Measurements from ENCODE around the gene TSPOAP1. TPM values are rescaled to one million over a fixed set of nuclear protein-coding genes. Genes with fewer than 3 reads are reported as not detected.

Gene TSPOAP1
- total RNA-seq, 1 experiment from 2014 or later, result 10.9 TPM

DNA sequence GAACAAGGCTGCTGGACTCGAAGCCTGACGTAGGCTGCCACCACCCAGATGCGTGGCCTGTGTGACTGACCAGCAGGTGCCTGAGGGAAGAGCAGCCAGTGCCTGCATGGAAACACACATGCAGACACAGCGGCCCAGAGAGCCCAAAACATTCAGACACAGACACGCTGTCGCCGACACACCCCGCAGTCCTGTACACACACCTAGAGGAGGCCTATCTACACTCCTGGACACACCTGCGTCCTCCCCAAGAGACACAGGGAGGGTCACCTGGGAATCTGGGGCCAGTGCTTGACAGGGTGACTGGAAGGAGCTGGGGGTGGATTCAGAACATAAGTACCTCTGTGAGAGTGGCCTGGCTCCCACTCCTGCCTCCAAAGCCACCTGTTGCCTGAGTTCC lies 6.1 kb upstream of the TSPOAP1 start:
- no peak overlapping the region for H3K27ac Mint-ChIP-seq
- CTCF ChIA-PET, result interaction anchor here (0.9 to 1.1 kb wide), 2 partner anchors 9 to 27 kb away, joined by 3 read pairs; no protein-coding TSS in a partner anchor
- POLR2A ChIA-PET, result no interaction called here
- no peaks in the 10 kb centered on the region for H3K9me3 Mint-ChIP-seq
- no peak for ATAC-seq
- peak; percentile 4 for DNase-seq (ENCODE audit: low spot score)
- H3K4me1 Mint-ChIP-seq, result peaks cover 65% of the 10 kb centered on the region
- no peaks in the 10 kb centered on the region for H3K27me3 Mint-ChIP-seq (ENCODE audit: low read depth)
- H3K36me3 Mint-ChIP-seq, result no peaks in the 10 kb centered on the region
- no peak for TF ChIP-seq PRRX2 (CRISPR knock-in tag; IDR thresholded peaks at IDR 0.05)
- TF ChIP-seq, protein P1, sequence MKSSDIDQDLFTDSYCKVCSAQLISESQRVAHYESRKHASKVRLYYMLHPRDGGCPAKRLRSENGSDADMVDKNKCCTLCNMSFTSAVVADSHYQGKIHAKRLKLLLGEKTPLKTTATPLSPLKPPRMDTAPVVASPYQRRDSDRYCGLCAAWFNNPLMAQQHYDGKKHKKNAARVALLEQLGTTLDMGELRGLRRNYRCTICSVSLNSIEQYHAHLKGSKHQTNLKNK (CRISPR knock-in tag; IDR thresholded peaks at IDR 0.05), result no peak
- no peak for TF ChIP-seq NR2C2 (CRISPR knock-in tag; IDR thresholded peaks at IDR 0.05)
- TF ChIP-seq, protein P2, sequence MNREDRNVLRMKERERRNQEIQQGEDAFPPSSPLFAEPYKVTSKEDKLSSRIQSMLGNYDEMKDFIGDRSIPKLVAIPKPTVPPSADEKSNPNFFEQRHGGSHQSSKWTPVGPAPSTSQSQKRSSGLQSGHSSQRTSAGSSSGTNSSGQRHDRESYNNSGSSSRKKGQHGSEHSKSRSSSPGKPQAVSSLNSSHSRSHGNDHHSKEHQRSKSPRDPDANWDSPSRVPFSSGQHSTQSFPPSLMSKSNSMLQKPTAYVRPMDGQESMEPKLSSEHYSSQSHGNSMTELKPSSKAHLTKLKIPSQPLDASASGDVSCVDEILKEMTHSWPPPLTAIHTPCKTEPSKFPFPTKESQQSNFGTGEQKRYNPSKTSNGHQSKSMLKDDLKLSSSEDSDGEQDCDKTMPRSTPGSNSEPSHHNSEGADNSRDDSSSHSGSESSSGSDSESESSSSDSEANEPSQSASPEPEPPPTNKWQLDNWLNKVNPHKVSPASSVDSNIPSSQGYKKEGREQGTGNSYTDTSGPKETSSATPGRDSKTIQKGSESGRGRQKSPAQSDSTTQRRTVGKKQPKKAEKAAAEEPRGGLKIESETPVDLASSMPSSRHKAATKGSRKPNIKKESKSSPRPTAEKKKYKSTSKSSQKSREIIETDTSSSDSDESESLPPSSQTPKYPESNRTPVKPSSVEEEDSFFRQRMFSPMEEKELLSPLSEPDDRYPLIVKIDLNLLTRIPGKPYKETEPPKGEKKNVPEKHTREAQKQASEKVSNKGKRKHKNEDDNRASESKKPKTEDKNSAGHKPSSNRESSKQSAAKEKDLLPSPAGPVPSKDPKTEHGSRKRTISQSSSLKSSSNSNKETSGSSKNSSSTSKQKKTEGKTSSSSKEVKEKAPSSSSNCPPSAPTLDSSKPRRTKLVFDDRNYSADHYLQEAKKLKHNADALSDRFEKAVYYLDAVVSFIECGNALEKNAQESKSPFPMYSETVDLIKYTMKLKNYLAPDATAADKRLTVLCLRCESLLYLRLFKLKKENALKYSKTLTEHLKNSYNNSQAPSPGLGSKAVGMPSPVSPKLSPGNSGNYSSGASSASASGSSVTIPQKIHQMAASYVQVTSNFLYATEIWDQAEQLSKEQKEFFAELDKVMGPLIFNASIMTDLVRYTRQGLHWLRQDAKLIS (CRISPR knock-in tag; IDR thresholded peaks at IDR 0.05; ENCODE audit: borderline replicate concordance), result no peak
- TF ChIP-seq, protein P3, sequence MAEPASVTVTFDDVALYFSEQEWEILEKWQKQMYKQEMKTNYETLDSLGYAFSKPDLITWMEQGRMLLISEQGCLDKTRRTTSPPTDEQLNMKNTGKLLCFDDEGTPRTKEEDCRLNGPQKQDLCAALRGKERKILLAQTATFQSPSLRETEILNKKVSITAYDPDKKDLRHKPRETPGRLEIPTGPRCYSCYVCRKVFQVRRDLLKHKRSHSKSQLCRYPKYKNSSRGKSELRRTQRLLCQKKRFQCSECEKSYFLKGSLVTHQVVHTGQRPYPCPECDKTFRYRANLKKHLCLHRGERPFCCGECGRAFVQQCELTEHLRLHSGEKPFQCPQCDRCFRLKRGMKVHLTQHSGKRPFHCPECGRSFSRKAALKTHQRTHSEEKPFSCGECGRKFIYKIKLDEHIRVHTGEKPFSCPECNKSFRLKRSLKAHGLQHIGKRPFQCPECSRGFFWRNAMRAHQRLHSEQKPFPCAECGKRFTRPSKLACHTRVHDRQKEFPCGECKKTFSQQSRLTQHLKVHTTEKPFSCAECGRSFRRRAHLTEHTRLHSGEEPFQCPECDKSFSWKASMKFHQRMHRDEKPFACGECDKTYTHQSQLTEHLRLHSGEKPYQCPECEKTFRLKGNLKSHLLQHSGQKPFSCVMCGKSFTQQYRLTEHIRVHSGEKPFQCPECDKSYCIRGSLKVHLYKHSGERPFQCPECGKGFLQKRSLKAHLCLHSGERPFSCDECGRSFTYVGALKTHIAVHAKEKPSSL (CRISPR knock-in tag; conservative IDR thresholded peaks at IDR 0.05), result no peak
- no peak for TF ChIP-seq TP53 (CRISPR knock-in tag; IDR thresholded peaks at IDR 0.05)
- TF ChIP-seq, protein P4, sequence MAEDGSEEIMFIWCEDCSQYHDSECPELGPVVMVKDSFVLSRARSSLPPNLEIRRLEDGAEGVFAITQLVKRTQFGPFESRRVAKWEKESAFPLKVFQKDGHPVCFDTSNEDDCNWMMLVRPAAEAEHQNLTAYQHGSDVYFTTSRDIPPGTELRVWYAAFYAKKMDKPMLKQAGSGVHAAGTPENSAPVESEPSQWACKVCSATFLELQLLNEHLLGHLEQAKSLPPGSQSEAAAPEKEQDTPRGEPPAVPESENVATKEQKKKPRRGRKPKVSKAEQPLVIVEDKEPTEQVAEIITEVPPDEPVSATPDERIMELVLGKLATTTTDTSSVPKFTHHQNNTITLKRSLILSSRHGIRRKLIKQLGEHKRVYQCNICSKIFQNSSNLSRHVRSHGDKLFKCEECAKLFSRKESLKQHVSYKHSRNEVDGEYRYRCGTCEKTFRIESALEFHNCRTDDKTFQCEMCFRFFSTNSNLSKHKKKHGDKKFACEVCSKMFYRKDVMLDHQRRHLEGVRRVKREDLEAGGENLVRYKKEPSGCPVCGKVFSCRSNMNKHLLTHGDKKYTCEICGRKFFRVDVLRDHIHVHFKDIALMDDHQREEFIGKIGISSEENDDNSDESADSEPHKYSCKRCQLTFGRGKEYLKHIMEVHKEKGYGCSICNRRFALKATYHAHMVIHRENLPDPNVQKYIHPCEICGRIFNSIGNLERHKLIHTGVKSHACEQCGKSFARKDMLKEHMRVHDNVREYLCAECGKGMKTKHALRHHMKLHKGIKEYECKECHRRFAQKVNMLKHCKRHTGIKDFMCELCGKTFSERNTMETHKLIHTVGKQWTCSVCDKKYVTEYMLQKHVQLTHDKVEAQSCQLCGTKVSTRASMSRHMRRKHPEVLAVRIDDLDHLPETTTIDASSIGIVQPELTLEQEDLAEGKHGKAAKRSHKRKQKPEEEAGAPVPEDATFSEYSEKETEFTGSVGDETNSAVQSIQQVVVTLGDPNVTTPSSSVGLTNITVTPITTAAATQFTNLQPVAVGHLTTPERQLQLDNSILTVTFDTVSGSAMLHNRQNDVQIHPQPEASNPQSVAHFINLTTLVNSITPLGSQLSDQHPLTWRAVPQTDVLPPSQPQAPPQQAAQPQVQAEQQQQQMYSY (CRISPR knock-in tag; IDR thresholded peaks at IDR 0.05), result no peak
- TF ChIP-seq CREB1 (CRISPR knock-in tag; IDR thresholded peaks at IDR 0.05), result no peak
- TF ChIP-seq NFATC4 (CRISPR knock-in tag; IDR thresholded peaks at IDR 0.05), result no peak
- H3K4me3 Mint-ChIP-seq, result no peak overlapping the region

DNA sequence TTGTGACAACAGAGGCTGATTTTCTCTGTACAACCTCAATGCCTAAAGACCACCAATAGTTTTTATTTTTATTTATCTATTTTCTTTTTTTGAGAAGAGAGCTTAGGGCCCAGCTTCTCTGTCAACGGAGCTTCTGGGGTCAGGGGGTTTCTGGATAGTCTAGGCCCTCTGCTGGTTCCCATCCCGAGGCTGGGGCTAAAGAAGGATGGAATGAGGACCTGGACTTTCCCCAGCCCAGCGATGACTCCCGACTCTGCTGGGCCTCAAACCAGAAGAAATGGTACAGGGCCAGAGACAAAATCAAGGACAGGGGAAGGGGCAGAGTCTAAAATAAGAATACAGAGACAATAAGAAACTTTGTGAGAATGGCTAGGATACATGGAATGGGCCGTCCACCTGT lies 5.7 kb upstream of the TSPOAP1 start:
- Mint-ChIP-seq H3K9me3 (no peaks in the 10 kb centered on the region), H3K27ac (no peak overlapping the region), H3K4me3 (no peak overlapping the region), H3K36me3 (no peaks in the 10 kb centered on the region), H3K27me3 (ENCODE audit: low read depth) (no peaks in the 10 kb centered on the region), H3K4me1 (peaks cover 65% of the 10 kb centered on the region)
- CTCF ChIA-PET, result interaction anchor here (0.9 to 1.1 kb wide), 3 partner anchors 9 to 26 kb away, joined by 3 to 4 read pairs (median 3); no protein-coding TSS in a partner anchor
- DNase-seq (ENCODE audit: low spot score), result no peak
- TF ChIP-seq SOX15 (CRISPR knock-in tag; IDR thresholded peaks at IDR 0.05) (no peak), ZNF416 (CRISPR knock-in tag; IDR thresholded peaks at IDR 0.05) (no peak), MYBL2 (CRISPR knock-in tag; IDR thresholded peaks at IDR 0.05) (no peak)
- TF ChIP-seq, protein P5, sequence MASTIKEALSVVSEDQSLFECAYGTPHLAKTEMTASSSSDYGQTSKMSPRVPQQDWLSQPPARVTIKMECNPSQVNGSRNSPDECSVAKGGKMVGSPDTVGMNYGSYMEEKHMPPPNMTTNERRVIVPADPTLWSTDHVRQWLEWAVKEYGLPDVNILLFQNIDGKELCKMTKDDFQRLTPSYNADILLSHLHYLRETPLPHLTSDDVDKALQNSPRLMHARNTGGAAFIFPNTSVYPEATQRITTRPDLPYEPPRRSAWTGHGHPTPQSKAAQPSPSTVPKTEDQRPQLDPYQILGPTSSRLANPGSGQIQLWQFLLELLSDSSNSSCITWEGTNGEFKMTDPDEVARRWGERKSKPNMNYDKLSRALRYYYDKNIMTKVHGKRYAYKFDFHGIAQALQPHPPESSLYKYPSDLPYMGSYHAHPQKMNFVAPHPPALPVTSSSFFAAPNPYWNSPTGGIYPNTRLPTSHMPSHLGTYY (CRISPR knock-in tag; IDR thresholded peaks at IDR 0.05), result no peak
- POLR2A ChIA-PET, result no interaction called here
- ATAC-seq, result no peak

All from WTC11 (cell line).